ENCODE data around the gene RDH13.
A peak's percentile ranks its signal among the peaks of the same experiment; 100 is the strongest.
"Not testable (repeated sequence)": the region's sequence is repeated elsewhere in the genome, so short reads cannot be mapped to it uniquely, and the experiment has no call there.

RDH13 gene, protein sequence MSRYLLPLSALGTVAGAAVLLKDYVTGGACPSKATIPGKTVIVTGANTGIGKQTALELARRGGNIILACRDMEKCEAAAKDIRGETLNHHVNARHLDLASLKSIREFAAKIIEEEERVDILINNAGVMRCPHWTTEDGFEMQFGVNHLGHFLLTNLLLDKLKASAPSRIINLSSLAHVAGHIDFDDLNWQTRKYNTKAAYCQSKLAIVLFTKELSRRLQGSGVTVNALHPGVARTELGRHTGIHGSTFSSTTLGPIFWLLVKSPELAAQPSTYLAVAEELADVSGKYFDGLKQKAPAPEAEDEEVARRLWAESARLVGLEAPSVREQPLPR

DNA sequence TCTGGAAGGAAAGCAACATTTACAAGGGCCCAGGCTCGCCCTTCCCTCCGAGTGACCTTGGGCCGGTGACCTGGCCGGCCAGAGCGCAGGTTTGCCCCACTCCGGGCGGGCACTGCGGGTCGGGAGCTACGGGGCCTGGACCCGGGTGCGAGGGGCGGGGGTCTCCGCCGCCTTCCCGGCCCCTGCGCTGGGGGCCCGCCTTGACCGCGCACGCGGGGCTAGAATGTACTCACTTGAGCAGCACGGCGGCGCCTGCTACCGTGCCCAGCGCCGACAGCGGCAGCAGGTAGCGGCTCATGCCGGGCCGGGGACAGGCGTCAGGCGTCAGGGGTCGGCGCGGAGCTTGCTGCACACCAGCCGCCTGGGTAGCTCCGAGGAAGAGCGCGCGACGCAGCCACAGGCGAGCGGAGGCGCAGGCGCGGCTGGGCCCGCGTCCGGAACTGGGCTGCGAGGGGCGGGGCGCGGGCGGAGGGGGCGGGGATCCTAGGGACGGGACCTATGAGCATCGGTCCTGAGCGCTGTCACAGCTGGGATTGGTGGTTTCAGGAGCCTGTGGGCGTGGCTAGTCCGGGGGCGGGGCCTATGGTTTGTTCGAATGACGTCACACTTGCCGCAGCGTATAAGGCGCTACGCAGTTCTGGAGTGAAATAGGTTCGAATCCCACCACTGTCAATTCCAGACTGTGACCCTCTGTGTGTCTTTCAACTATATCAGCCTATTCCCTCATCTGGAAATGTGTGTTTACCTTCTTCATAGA lies at the start of gene RDH13:
Gene RDH13 (minus strand): TSS at position 414 of the 757 bp plus-strand sequence. CDS start 116 bp downstream, at position 298.
- peak; percentile 97 for TF ChIP-seq POLR2A (IDR thresholded peaks at IDR 0.05; ENCODE audit: low read depth, low read length)
- DNase-seq (ENCODE audit: insufficient read length, low spot score): peak; percentile 100
- FAIRE-seq: peak; percentile 70

DNA sequence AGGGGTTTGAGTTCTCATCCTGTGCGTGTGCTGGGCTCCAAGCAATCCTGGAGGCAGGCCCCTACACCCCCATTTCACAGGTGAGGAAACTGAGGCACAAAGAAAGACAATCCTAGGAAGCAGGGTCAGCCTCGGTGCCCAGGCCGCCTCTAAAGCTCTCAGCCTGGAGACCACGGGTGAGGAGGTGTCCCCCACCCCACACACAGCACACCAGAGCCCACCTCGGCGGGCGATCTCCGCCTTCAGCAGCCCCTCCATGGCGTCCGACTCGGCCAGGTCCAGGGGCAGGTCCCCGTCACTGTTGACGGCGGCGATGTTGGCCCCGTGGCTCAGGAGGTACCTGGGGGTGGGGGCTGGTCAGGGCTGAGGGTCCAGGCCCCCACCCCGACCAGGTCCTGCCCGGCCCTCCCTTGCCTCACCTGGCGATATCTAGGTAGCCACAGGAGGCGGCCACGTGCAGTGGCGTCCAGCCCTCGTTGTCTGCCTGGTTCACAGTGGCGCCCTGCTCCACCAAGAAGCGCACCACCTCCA lies 49.4 kb upstream of the RDH13 start:
- no peak for TF ChIP-seq POLR2A (IDR thresholded peaks at IDR 0.05; ENCODE audit: low read depth, low read length)
- DNase-seq (ENCODE audit: insufficient read length, low spot score) (no peak), FAIRE-seq (no peak)

DNA sequence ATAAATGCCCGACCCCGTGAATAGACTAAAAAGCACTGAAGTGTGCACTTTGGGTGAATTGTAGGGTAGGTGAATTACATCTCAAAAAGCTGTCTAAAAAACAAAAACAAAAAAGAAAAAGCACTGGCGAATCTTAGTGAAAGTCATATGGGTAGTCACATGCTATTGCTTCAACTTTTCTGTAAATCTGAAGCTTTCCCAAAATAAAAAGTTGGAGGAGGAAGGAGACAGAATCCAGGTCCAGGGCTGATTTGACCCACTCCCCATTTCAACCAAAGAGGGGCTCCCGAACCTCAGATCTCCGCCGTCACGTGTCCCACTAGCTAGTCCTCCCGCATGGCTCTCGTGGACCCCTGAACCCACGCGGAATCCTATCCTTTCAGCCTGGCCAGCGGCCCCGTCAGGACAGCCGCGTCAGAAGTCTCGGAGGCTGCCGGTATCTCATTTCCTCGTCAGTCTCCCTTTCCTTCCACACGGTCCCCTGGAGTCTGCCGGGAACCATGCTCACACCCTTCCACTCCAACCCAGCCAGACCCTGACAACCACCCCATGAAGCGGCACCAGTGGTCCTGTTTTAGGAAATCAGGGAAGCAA lies 48.4 kb upstream of the RDH13 start:
- TF ChIP-seq POLR2A (IDR thresholded peaks at IDR 0.05; ENCODE audit: low read depth, low read length): no peak
- FAIRE-seq (no peak), DNase-seq (ENCODE audit: insufficient read length, low spot score) (no peak)

DNA sequence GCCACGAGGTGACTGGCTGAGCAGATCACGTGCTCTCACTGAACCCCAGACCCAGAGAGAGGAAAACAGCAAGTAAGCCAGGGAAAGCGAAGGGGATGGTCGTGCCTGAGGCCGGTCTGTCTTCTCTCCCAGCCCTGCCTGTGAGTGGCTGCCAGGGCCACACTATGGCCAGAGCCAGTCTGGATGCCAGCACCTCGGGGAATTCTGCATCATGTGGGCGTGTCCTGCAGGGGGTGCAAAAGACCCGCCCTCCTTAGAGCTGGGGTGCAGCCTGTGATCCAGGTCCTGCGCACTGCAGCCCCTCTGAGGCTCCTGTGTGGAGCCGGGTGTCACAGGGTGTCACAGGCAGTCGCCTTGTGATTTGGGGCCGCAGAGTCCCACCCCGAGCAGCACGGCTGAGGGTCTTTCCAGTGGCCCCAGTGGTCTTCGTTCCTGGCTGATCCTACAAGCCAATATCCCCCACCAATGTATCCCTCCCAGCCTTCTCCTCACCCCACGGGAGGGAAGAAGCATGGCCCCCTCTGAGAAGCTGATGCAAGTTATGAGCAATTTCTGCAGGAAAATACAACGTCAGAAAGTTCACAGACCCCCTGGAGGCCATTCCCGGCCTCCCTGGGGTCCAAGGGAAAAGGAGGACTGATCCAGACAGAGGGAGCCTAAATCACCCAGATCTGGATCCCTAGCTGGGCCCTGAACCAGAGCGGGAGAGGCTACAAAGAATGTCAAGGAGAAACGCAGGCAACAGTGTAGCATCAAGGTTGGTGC lies 46.8 kb upstream of the RDH13 start:
- no peak for FAIRE-seq
- TF ChIP-seq POLR2A (IDR thresholded peaks at IDR 0.05; ENCODE audit: low read depth, low read length): no peak
- DNase-seq (ENCODE audit: insufficient read length, low spot score): no peak

DNA sequence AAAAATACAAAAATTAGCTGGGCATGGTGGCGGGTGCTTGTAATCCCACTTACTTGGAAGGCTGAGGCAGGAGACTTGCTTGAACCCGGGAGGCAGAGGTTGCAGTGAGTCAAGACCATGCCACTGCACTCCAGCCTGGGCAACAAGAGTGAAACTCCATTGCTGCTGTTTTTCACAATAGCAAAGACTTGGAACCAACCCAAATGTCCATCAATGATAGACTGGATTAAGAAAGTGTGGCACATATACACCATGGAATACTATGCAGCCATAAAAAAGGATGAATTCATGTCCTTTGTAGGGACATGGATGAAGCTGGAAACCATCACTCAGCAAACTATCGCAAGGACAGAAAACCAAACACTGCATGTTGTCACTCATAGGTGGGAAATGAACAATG lies 44.3 kb upstream of the RDH13 start:
- not testable (repeated sequence) for DNase-seq (ENCODE audit: insufficient read length, low spot score); FAIRE-seq

DNA sequence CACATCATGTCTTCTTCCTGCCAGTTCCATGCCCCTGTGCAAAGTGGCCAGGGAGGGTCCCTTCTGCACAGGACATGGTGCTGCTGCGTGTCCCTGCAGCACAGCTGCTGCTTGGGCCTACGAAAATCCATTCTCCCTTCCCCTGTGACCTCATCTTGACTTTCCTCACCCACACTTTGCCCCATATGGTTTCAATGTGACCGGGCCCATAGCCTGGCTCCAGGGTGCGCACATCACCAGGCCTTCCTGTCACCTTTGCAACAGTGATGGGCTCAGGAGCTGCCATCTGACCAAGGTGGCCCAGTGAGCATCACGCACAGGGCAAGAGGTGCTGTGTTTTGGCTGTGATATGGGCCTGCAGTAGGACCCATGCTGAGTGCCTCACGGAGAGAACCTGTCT lies 43.6 kb upstream of the RDH13 start:
- FAIRE-seq: no peak
- TF ChIP-seq POLR2A (IDR thresholded peaks at IDR 0.05; ENCODE audit: low read depth, low read length): no peak
- DNase-seq (ENCODE audit: insufficient read length, low spot score): no peak

DNA sequence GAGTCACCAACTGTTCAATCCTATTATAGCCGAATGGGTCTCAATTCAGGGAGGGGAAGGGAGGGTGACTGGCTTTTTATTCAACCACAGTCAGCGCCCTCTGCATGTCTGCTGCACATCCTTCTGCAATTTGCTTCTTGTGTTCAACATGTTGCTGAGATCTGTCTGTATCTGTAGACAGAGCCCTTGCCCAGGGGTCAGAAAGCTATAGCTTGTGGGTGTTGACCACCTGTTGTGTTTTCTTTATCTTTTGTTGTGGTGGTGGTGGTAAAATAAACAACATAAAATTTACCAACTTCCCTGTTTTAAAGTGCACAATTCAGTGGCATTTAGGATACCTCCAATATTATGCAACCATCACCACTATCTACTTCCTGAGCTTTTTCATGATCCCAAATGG lies 42.3 kb upstream of the RDH13 start:
- TF ChIP-seq POLR2A (IDR thresholded peaks at IDR 0.05; ENCODE audit: low read depth, low read length): no peak
- DNase-seq (ENCODE audit: insufficient read length, low spot score): no peak
- no peak for FAIRE-seq

DNA sequence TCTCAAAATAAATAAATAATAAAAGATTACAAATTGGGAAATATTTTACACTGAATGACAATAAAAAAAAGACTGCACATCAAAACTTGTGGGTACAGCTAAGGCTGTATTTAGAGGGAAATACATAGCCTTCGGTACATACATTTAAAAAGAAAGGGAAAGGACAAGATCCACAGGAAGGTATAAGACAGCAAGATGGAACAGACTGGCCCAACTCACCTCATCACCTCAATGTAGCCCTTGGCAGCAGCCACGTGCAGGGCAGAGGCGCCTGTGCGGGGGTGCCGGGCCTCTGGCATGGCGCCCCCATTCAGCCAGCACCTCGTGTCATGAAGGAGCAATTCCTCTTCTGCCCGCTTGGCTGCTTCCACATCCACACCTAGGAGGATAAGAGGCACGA lies 40.2 kb upstream of the RDH13 start:
- DNase-seq (ENCODE audit: insufficient read length, low spot score): no peak
- FAIRE-seq: no peak

DNA sequence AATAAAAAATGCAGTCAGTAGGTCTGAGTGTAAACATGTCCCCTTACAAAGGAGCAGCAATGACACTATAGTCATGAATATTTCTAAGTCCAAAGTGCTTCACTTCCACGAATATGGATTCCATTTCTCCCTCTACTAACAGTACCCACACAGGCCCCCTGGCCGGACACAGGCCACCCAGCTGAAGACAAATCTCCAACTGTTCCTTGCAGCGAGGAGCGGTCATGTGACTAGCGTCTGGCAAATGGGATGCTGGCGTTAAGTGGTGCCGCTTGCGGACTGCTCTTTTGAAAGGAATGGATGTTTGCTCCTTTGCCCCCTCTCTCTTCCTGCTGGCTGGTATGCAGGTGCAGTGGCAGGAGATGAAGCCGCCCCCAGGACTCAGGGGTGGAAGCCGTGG lies 38.3 kb upstream of the RDH13 start:
- no peak for FAIRE-seq
- no peak for TF ChIP-seq POLR2A (IDR thresholded peaks at IDR 0.05; ENCODE audit: low read depth, low read length)

More for the DNA sequence above, 40.2 kb upstream of the RDH13 start:
- no peak for TF ChIP-seq POLR2A (IDR thresholded peaks at IDR 0.05; ENCODE audit: low read depth, low read length)

DNA sequence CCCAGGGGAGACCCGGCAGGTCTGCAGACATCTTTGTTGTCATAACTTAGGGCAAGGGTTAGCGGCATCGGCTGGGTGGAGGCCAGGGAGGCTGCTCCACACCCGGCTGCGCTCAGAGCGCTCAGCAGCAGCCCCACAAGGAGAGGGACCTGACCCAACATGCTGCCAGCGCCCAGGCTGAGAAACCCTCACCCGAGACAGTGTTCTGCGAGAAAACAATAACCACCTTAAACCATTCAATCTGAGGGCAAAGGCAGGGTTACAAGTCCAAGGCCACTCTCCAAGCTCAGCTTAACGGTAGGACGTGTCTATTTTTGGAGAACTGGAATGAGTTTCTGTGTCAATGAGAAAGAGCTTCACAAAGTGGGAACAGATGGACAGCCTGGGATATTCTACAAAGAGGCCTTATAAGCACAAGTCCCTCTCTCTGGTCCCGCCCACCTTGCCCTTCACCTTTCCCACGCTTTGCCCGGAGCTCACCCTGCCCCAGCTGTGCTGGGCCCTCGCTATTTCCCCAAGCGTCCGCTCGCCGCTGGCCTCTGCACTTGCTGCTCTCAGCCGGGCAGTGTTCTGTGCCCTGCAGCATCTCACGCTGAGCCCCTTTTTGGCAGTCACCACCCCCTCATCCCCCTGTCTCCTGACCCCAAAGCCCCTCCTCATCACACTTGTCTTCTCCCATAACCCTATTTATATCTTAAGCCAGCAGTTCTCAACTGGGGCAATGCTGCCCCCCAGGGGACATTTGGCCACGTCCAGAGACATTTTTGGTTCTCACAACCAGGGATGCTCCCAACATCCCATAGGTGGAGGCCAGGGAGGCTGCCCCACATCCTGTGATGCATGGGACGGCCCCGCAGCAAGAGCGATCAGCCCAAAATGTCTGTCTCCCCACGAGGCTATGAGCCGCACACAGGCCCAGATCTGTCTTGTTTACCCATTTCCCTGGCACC lies 36.9 kb upstream of the RDH13 start:
- DNase-seq (ENCODE audit: insufficient read length, low spot score): no peak
- FAIRE-seq: no peak

More for the DNA sequence above, 38.3 kb upstream of the RDH13 start:
- DNase-seq (ENCODE audit: insufficient read length, low spot score): no peak

DNA sequence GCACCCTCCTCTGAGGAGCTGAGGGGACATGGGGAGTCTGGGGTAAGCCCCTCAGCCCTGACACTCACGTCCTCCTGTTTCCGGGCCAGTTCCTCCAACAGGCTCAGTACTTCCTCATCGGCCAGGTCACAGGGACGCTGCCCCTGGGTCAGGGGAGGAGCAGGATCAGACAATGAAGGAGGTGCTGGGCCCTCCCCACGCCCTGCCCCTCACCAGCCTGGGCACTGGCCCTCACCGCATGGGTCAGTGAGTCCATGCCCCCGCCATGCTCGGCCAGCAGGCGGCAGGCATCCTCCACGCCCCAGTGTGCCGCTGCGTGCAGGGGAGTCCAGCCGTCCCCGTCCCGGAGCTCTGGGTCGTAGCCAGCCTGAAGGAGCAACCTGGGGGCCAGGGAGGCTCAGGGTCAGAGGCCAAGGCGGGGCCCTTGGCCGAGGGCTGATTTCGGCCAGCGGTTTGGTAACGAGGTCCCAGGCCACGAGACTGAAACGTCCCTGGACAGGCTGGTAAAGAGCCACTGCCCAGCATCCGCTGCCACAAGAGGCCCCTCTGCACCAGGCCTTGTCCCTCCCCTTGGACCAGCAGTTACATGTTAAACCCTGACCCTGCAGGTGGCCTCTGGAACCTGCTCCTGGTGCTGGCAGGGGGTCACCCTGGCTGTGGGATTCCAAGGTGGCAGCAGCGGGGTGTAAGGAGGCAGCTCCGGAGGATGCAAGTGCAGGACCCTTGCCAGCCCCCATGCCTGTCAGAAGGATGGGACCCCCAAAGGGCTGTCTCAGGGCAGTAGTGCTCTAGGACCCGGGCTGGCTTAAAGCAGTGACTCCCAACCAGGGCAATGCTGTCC lies 36.0 kb upstream of the RDH13 start:
- no peak for TF ChIP-seq POLR2A (IDR thresholded peaks at IDR 0.05; ENCODE audit: low read depth, low read length)
- no peak for FAIRE-seq
- no peak for DNase-seq (ENCODE audit: insufficient read length, low spot score)

More for the DNA sequence above, 36.9 kb upstream of the RDH13 start:
- no peak for TF ChIP-seq POLR2A (IDR thresholded peaks at IDR 0.05; ENCODE audit: low read depth, low read length)
